ENCODE results near the gene POGZ.

DNA sequence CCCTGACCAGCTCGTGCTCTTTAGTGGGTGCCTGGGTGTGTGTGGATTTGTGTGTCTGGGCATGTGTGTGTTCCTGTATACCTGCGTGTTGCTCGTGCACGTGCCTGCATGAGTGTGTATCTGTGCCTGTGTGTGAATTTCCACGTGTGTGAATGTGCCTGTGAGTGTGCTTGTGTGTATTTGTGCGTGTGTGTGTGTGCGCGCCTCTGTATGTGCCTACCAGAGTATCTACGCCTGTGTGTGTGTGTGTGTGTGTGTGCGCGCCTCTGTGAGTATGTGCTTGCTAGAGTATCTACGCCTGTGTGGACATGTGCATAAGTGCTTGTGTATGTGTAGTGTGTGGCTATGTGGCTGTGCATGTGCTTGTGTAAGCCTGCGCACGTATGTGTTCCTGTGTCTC is 86.1 kb downstream of the POGZ start:
- no peak for TF ChIP-seq CTCF (IDR thresholded peaks at IDR 0.05; ENCODE audit: low read length)
- no peak for TF ChIP-seq EZH2 (optimal IDR thresholded peaks at IDR 0.05; ENCODE audit: low read depth, low read length)
